ENCODE data around the gene LRRC34. TPM values are rescaled to one million over a fixed set of nuclear protein-coding genes. Genes with fewer than 3 reads are reported as not detected.

The LRRC34 gene, protein sequence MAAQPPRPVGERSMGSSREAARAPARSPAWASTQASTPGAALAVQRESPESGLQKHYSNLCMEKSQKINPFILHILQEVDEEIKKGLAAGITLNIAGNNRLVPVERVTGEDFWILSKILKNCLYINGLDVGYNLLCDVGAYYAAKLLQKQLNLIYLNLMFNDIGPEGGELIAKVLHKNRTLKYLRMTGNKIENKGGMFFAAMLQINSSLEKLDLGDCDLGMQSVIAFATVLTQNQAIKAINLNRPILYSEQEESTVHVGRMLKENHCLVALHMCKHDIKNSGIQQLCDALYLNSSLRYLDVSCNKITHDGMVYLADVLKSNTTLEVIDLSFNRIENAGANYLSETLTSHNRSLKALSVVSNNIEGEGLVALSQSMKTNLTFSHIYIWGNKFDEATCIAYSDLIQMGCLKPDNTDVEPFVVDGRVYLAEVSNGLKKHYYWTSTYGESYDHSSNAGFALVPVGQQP
- total RNA-seq, result 1 to 10 TPM; 5.2 to 8.7 TPM

DNA sequence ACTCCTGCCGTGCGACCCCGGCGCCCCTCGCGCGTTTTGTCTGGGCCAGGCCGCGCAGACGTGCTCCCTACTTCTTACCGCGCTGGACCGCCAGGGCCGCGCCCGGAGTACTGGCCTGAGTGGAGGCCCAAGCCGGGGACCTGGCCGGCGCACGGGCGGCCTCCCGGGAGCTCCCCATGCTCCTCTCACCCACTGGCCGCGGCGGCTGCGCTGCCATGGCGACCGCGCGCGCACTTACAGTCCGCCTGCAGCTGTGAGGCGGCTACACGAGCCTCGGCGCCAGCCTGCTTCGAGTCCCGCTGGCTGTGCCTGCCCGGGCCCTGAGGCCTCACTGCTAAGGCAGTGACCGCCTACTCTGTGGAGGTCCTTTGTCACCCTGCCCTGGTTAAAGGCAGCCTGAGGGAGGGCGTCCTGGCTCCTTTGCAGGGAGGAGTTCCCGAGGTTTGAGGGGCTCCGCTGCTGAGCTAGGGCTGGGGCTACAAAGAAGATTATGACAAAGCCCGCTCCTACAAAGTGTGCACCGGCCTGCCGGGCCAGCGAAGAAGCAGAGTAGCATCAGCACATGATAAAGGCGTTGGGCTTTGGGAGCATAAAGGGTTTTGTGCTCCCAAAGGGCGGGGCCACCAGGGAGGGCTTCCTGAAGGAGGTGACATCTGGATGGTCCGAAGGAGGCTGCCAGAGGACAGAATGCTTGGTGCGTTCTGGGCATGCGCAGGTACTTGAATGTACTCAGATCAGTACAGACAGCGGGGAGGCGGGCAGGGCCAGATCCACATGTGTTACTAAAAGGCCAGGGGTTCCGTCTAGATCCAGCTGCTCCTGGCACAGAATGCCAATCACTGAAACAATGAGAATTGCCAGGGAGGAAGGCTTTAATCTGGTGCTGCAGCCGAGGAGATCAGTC lies at the start of gene LRRC34, which contains the start of gene LRRIQ4:
Gene LRRC34 (minus strand): TSS at position 573 of the 904 bp plus-strand sequence. CDS start 356 bp downstream, at position 217.
Gene LRRIQ4 (plus strand): TSS at position 539 of the 904 bp plus-strand sequence. CDS start 9,052 bp downstream, outside the sequence.

DNA sequence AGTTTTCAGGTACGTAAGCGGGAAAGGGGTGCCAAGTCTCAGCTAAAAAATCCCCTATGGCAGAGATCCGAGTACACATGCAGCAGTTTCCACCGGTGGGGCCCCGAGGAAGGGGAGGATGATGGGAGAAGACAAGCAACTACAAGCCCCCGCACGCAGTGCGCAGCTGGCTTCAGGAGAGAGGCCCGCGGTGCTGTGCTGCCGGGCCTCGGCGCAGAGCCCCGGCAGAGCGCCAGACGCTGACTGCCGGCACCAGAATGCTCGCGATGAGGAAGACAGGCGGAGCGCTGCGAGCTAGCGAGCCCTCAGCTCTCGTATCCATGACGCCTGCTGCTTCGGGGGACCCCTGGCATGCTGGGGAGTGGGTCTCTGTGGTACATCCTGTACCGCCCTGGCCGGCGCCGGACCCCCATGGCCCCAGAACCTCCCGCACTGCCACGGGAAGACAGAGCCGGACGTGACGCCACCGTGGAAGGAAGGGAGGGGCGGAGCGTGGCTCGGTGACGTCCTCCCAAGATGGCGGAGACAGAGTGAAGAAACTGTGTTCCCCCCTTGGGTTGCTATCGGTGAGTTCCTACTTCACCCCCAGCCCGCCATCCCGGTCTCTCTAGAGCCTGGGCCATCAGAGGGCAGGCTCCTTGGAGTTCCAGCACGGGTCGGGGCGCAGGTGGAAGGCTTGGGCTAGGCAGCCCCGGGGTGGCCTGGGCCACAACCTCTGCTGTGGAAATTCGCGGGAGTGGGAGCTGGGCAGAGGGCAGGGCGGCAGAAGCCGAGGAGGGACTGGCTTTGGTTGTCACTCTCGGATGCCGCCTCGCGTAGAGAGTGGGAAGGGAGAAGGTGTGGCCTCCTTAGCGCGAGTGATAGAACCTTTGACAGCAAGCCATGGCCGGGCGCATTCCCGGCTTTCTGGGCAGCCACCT lies 39.5 kb downstream of the LRRC34 start, which contains the start of gene MYNN:
Gene MYNN (plus strand): TSS at position 500 of the 920 bp plus-strand sequence. CDS start 900 bp downstream, outside the sequence.

DNA sequence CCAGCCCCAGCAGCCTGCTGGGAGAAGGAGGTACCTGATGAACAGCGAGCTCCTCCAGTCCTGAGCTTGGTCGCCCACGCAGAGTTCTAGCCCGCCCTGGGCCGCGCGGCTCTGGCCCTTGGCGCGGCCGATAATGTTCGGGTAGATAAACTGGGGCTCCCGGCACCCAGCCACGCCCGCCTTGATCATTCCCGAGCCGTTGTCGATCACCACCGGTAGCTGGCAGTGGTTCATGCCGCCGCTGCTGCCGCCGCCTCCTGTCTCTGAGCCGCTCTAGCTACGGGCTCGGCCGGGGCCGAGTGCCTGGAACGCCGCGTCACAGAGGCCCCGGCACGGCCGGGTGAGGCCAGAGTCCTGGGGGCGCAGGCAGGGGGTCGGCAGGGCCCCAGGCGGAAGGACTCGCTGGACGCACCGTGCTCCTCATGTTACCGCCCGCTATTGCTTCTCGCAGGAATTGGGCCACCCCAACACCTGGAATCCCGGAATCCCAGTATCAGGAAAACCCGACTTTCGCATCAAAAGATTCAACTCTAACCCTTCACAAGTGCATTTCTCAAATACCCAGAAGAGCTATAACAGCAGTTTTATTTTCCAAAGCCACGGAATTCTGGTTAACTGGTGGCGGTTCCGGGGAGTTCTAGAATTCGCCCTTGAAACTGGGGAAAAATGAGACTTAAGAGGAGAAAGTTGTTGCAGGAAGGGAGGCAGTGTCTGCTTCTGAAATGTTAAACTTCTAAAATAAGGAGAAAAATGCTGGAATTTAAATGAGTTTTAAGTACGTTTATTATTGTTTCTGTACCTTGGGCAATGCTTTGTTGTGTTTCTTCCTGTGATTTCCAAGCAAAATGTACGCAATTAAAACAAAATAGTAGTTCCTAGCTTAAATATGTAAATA lies 43.2 kb downstream of the LRRC34 start, which contains the start of gene ACTRT3:
Gene ACTRT3 (minus strand): TSS at position 275 of the 895 bp plus-strand sequence. CDS start 41 bp downstream, at position 234.

DNA sequence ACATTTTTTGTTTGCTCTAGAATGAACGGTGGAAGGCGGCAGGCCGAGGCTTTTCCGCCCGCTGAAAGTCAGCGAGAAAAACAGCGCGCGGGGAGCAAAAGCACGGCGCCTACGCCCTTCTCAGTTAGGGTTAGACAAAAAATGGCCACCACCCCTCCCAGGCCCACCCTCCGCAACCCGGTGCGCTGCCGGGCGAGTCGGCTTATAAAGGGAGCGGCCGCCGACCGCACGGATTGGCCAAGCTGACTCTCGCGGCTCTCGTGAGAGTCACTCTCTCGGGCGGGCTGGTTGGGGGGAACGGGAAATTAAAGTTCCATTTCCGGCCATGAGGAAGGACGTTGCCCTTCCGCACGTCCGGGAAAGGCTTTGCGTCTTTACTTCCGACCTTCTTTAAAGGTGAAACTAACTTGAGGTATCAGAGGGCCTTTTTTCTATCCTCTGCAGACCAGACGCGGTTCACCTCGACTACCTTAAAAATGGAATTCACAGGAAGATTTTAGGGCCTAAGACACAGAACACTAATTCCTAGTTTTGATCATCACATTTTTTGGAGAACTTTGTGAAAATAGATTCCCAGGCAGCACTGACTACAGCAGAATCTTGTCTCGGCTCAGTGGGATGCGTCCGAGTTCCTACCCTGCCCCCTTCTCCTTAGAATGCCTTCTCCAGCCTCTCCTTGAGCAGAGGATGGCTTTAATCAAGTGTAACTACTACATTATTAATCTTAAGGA lies 47.7 kb downstream of the LRRC34 start, which contains the start of gene TERC:
Gene TERC (minus strand): TSS at position 179 of the 731 bp plus-strand sequence.

Other genes with a start within 250 kb of the LRRC34 start
- gene MECOM, start 149.2 kb downstream of the LRRC34 start, total RNA-seq, result under 1 TPM in 1 of 2 donors, not detected in 1; under 0.01 TPM
- 100 to 1,000 TPM; 722 to 737 TPM for gene TERC, start 47.8 kb downstream of the LRRC34 start, total RNA-seq
- gene ACTRT3, start 43.3 kb downstream of the LRRC34 start, total RNA-seq, result 1 to 10 TPM; 3.7 to 3.8 TPM
- 10 to 100 TPM; 13.8 to 16.0 TPM for gene MYNN, start 39.5 kb downstream of the LRRC34 start, total RNA-seq
- gene LRRIQ4, start within 50 bp of the LRRC34 start, total RNA-seq, result under 1 TPM; under 0.01 TPM
- not detected for gene LRRC31, start 57.0 kb upstream of the LRRC34 start, total RNA-seq
- gene SAMD7, start 98.7 kb upstream of the LRRC34 start, total RNA-seq, result not detected
- 10 to 100 TPM; 21.0 to 23.4 TPM for gene SEC62, start 153.9 kb upstream of the LRRC34 start, total RNA-seq
- 1 to 10 TPM in 1 of 2 donors, under 1 TPM in 1; 1.00 to 2.1 TPM for gene GPR160, start 225.1 kb upstream of the LRRC34 start, total RNA-seq

Measured in melanocyte of skin (primary cell).